DOHH2 (cell line): ENCODE data around the gene GOLGA8T.
"Not testable (repeated sequence)": the region's sequence is repeated elsewhere in the genome, so short reads cannot be mapped to it uniquely, and the experiment has no call there.

ENCODE experiments used
- H3F3A ChIP-seq: fragments of 200-600 bp; sonication (generic), shearing (Covaris generic); 2 replicates; pipeline ENCODE4 v1.6.0; 2016; ENCODE audit warnings: antibody characterized with exemption, mild to moderate bottlenecking; ENCODE audit not compliant: control insufficient read depth, insufficient read depth
- H3K27ac ChIP-seq: fragments of 200-600 bp; sonication (generic); 2 replicates; pipeline ENCODE4 v1.5.1; 2014; ENCODE audit warnings: low read depth, mild to moderate bottlenecking, low read length, moderate library complexity
- H3K27me3 ChIP-seq: fragments of 200-600 bp; sonication (generic); 2 replicates; pipeline ENCODE4 v1.6.1; 2014; ENCODE audit warnings: mild to moderate bottlenecking, low read length, mixed read lengths; ENCODE audit not compliant: control insufficient read depth
- H3K36me3 ChIP-seq: fragments of 200-600 bp; sonication (generic); 2 replicates; pipeline ENCODE4 v1.6.1; 2014; ENCODE audit warnings: mild to moderate bottlenecking, low read length, moderate library complexity, mixed read lengths; ENCODE audit not compliant: control insufficient read depth
- H3K4me1 ChIP-seq: fragments of 200-600 bp; sonication (generic); 2 replicates; pipeline ENCODE4 v1.6.1; 2014; ENCODE audit warnings: mild to moderate bottlenecking, low read length, mixed read lengths; ENCODE audit not compliant: control insufficient read depth
- H3K4me2 ChIP-seq: fragments of 200-600 bp; sonication (generic); 2 replicates; pipeline ENCODE4 v1.6.0; 2014; ENCODE audit warnings: mild to moderate bottlenecking, low read length, moderate library complexity
- H3K4me3 ChIP-seq: fragments of 200-600 bp; sonication (generic); 2 replicates; pipeline ENCODE4 v1.5.1; 2014; ENCODE audit warnings: mild to moderate bottlenecking, low read length, mixed read lengths
- H3K79me2 ChIP-seq: fragments of 200-600 bp; sonication (generic); 2 replicates; pipeline ENCODE4 v1.6.1; 2014; ENCODE audit warnings: mild to moderate bottlenecking, low read length, mixed read lengths; ENCODE audit not compliant: control insufficient read depth
- H3K9me2 ChIP-seq: fragments of 200-600 bp; sonication (generic); replicated peaks from 2 replicates; pipeline ENCODE4 v1.6.1; 2014; ENCODE audit warnings: mild to moderate bottlenecking, low read length, mixed read lengths; ENCODE audit not compliant: control insufficient read depth
- H3K9me3 ChIP-seq: fragments of 200-600 bp; sonication (generic); 2 replicates; pipeline ENCODE4 v1.6.1; 2014; ENCODE audit warnings: antibody characterized with exemption, low read length, mixed read lengths; ENCODE audit not compliant: control insufficient read depth, insufficient read depth
- H4K20me1 ChIP-seq: fragments of 200-600 bp; sonication (generic); 2 replicates; pipeline ENCODE4 v1.6.0; 2014; ENCODE audit warnings: low read depth, mild to moderate bottlenecking, antibody characterized with exemption, low read length, moderate library complexity; ENCODE audit not compliant: control insufficient read depth, insufficient read depth

Gene GOLGA8T

GRCh38 chr15:30192892-30193291, 58.0 kb downstream of the GOLGA8T start:
- H3K79me2 ChIP-seq, H3F3A ChIP-seq, H3K9me3 ChIP-seq, H3K4me1 ChIP-seq, H3K27ac ChIP-seq, H3K4me3 ChIP-seq, H3K4me2 ChIP-seq, H3K9me2 ChIP-seq, H4K20me1 ChIP-seq, H3K36me3 ChIP-seq, H3K27me3 ChIP-seq: not testable (repeated sequence)
